ENCODE data around the gene CELF5.
A peak's percentile ranks its signal among the peaks of the same experiment; 100 is the strongest.
"Not testable (repeated sequence)": the region's sequence is repeated elsewhere in the genome, so short reads cannot be mapped to it uniquely, and the experiment has no call there.

Gene CELF5

GRCh38 chr19:3276341-3276799, 51.9 kb downstream of the CELF5 start:
- peak; percentile 34 for DNase-seq

DNA sequence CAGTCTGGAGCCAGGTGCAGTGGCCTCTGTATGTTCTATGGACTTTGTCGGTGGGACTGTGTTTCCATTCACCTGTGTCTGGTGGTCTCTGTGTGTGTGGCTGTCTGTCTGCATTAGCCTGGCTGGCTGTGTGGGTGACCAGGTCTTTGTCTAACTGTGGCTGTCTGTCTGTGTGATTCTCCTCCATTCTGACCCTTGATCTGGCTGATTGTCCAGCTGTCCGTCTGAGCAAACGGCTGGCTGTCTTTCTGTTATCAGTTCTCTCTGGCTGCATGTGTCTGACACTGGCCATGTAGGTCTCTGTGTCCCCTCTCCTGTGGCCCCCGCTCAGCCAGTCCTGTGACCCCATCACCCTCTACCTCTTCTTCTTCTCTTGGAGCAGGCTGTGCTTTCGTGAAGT, 53.2 kb downstream of the CELF5 start:
- no peak for DNase-seq

DNA sequence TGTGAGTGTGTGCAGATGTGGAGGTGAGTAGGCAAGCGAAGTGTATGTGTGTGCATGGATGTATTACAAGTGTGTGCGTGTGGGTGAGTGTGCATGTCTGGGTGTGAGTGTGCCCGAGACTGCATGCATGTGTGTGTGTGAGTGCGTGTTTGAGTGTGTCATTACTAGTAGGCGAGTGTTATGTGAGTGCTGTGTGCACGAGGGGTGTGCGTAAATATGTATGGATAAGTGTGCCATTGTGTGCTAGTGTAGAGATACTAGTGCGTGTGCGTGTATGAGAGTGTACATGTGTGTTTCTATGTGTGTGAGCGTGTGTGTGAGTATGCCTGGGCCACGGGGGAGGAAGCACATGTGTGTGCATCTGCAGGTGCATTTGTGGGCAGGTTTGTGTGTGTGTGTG, 53.8 kb downstream of the CELF5 start:
- no peak for DNase-seq

GRCh38 chr19:3278749-3279148, 54.3 kb downstream of the CELF5 start:
- DNase-seq = no peak

DNA sequence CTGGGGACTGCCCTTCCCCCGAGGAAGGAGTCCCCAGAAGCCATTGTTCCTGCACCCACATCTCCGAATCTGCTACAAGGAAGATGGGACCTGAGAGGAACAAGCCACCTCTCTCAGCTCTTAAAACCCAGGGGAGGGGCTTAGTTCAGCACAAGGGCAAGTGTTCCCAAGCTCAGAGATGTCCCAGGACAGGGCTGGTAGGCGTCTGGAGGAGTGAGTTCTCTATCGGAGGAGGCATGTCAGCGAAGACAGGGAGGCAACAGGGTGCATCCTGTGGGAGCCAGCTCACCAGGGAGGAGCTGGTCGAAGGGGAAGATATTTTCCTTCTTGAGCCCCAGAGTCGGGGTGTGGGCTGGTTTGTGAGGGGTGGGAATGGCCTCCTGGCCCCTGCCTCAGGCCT, 54.8 kb downstream of the CELF5 start:
- DNase-seq = no peak

DNA sequence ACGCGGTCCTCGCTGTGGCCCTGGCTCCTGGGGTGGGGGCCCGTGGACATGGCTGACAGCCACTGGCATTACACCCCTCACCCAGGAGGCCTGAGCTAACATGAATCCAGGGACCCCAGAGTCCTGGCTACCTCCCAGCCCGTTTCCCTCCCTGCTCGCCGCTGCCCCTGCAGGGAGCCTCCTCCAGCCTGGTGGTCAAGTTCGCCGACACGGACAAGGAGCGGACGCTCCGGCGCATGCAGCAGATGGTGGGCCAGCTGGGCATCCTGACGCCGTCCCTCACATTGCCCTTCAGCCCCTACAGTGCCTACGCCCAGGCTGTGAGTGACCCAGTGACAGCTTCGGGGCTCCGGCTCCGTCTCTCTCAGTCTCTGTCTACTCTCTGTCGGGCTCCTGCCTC, 56.6 kb downstream of the CELF5 start:
- no peak for DNase-seq

- DNase-seq = no peak
Observed at GRCh38 chr19:3282155-3282554, 57.7 kb downstream of the CELF5 start.

GRCh38 chr19:3282564-3282963, 58.1 kb downstream of the CELF5 start:
- no peak for DNase-seq

GRCh38 chr19:3283246-3283751, 58.8 kb downstream of the CELF5 start:
- DNase-seq = no peak

GRCh38 chr19:3283886-3284657, 59.6 kb downstream of the CELF5 start:
- DNase-seq = no peak

GRCh38 chr19:3284759-3285646, 60.5 kb downstream of the CELF5 start:
- peak; percentile 70 for DNase-seq

- DNase-seq = peak; percentile 30
Observed at GRCh38 chr19:3285647-3286176, 61.3 kb downstream of the CELF5 start.

DNA sequence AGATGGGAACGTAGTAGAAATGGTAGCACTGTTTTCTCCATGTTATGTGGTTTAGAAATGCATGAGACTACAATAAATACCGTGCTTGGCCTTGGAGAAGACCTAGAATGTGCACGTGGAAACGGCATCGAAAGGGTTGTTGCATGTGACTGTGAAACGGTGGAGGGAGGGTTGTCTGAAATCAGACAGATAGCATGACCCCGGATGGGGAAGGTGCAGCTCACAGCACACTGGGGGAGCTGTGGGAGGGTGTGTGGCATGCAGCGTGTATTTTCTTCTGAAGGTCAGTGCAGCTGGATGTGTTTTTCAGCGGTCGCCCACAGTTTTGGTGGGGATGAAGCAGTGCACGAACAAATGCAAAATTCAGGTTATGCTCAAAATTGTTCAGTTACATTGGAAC, 63.4 kb downstream of the CELF5 start:
- no peak for DNase-seq

DNA sequence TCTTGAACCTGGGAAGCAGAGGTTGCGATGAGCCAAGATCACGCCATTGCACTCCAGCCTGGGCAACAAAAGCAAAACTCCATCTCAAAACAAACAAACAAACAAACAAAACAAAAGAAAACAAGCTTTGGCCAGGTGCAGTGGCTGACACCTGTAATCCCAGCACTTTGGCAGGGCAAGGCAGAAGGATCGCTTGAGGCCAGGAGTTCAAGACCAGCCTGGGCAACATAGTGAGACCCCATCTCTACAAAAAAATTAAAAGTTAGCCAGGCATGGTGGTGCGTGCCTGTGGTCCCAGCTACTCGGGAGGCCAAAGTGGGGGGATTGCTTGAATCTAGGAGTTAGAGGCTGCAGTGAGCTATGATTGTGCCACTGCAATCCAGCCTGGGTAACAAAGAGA, 64.0 kb downstream of the CELF5 start:
- DNase-seq = not testable (repeated sequence)

GRCh38 chr19:3289971-3290569, 65.6 kb downstream of the CELF5 start:
- DNase-seq = no peak

GRCh38 chr19:3290858-3291257, 66.4 kb downstream of the CELF5 start:
- not testable (repeated sequence) for DNase-seq

DNA sequence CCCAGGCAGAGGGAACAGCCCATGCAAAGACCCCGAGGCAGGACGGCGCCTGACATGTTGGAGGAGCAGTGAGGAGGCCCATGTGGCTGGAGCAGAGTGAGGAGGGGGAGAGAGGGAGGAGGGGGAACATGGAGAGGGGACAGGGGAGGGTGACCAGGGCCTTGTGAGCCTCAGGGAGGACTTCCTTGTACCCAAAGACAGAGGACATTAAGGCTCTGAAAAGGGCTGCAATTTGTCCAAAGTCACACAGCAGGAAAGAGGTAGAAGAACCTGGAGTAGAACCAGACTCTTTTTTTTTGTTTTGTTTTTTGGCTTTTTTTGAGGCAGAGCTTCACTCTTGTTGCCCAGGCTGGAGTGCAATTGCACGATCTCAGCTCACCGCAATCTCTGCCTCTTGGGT, 67.2 kb downstream of the CELF5 start:
- no peak for DNase-seq

GRCh38 chr19:3292958-3293529, 68.6 kb downstream of the CELF5 start:
- DNase-seq = no peak

DNA sequence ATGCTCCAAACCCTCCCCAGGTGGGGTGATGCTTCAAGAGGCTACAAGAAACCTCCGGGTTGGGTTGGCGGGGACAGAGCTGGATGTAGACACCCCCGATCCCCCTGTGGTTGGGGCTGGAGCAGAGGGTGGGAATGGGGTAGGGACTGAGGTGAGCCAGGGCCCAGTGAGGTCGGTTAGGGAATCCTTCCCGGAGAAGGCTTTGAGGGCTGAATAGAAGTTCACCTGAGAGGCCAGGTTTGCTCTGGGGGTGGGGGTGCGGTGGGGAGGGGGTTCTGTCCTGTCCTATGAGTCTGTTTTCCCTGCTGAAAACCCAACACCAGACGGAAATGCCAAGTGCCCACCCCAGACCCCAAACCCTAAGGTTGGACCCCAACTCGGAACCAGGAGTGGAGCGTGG, 69.1 kb downstream of the CELF5 start:
- no peak for DNase-seq

DNA sequence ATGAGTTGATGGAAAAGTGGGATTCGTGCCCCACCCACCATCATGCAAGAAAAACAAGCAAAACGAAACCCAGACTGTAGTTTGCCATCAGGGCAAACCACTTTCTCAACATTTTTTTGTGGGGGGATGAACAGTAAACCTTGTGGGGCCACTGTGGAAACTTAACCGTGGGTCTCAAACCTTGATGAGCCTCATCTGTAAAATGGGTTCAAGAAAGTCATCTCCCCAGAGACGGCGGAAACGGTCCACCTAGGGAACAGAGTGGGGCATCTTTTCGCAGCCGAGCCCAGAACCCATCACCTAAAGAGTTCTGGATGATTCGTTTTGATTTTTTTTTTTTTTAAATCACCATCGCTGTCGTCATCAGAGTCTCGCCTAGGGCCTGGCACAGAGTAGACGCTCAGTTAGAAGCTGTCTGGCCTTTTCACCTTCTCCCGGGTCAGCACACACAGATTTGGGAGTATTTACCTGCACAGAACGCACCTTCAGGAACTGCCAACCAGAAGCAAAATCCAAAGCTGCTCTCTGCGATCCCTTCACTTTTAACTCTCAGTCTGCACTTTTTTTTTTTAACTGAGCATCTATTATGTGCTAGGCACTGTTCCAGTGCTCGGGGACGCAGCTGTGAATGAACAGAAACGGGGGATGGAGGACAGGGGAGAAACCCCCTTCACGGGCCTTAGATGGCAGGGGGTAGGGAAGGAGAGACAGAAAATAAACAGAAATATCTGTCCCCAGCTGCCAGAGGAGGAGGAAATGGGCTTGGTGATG, 69.8 kb downstream of the CELF5 start:
- no peak for DNase-seq

DNA sequence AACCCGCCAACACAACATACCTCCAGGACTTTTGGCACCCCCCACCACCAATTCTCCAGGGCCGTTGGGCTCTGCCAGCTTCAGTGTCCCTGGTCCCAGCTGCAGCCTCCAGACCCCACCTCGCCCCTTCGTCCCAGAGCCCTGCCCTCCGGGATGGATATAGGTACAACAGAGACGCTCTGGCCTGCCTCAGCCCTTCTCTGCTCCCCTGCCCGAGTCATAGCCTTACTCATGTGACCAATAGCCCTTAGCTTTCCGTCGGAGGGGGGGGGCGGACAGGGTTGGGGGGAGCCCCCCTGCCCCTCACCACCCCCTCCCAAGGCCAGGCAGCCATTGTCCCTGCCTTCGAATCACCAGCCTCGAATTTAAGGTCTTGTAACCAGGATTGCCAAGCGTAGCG, 71.1 kb downstream of the CELF5 start:
- DNase-seq = no peak

GRCh38 chr19:3296034-3296433, 71.6 kb downstream of the CELF5 start:
- DNase-seq = no peak

Data from activated CD4-positive, alpha-beta T cell treated with anti-CD3 and anti-CD28 coated beads, Interleukin-10, Interleukin-2, amounts not matched to agents 100 ng/mL and 50 ng/mL, durations not matched to agents 16 hours and 8 hours (primary cell).